Caco-2 (cell line): ENCODE data around the gene TAF4B. TPM values are rescaled to one million over a fixed set of nuclear protein-coding genes. Genes with fewer than 3 reads are reported as not detected.

Source experiments
- BruUV-seq: library from RNA; stranded (reverse); fragments of 400-500 nt; replicated peaks from 2 replicates; lab custom pipeline; 2021; lab: Mats Ljungman, UMichigan
- CTCF ChIA-PET: fragments of 300-600 bp; sonication (Branson Sonifier 250); formaldehyde crosslinking; loops from one replicate; lab custom pipeline; 2022; ENCODE audit warnings: antibody characterized with exemption; lab: Charles Lee
- POLR2A ChIA-PET: fragments of 300-600 bp; sonication (Branson Sonifier 250); formaldehyde crosslinking; loops from one replicate; lab custom pipeline; 2022; ENCODE audit warnings: antibody characterized with exemption; lab: Charles Lee
- DNase-seq, 2 experiments: peaks; one replicate each; pipeline versions ENCODE4 v3.0.0 to v3.0.0-alpha.2; 2020 to 2022
- H3K27me3 ChIP-seq: replicated peaks from 2 replicates; pipeline ENCODE4 v1.6.0; 2011; ENCODE audit warnings: low read length; ENCODE audit not compliant: control insufficient read depth, insufficient read depth
- H3K36me3 ChIP-seq: 2 replicates; pipeline ENCODE4 v1.5.1; 2011; ENCODE audit warnings: low read length; ENCODE audit not compliant: control insufficient read depth, insufficient read depth
- H3K4me1 ChIP-seq: fragments of 250-450 bp; sonication (Bioruptor Pico); 2 replicates; pipeline ENCODE4 v1.5.1; 2020; ENCODE audit warnings: mild to moderate bottlenecking
- H3K4me3 ChIP-seq: 2 replicates; pipeline ENCODE4 v1.5.1; 2011; ENCODE audit warnings: low read depth, mild to moderate bottlenecking, control low read depth, low read length
- H3K9me3 ChIP-seq: fragments of 250-450 bp; sonication (Bioruptor Pico); 2 replicates; pipeline ENCODE4 v1.5.1; 2020; ENCODE audit warnings: mild to moderate bottlenecking, moderate library complexity
- H3K27ac Mint-ChIP-seq: one replicate; pipeline ENCODE4 v1.8.0; 2022; ENCODE audit warnings: mixed read lengths; ENCODE audit not compliant: unreplicated experiment
- H3K27me3 Mint-ChIP-seq: one replicate; pipeline ENCODE4 v1.8.0; 2022; ENCODE audit warnings: mixed read lengths; ENCODE audit not compliant: insufficient read depth, unreplicated experiment
- H3K36me3 Mint-ChIP-seq: one replicate; pipeline ENCODE4 v1.8.0; 2022; ENCODE audit warnings: mild to moderate bottlenecking, mixed read lengths; ENCODE audit not compliant: insufficient read depth, unreplicated experiment
- H3K4me1 Mint-ChIP-seq: one replicate; pipeline ENCODE4 v1.8.0; 2022; ENCODE audit warnings: low read depth, mixed read lengths; ENCODE audit not compliant: unreplicated experiment
- H3K4me3 Mint-ChIP-seq: one replicate; pipeline ENCODE4 v1.8.0; 2022; ENCODE audit warnings: mild to moderate bottlenecking, moderate library complexity, mixed read lengths; ENCODE audit not compliant: unreplicated experiment
- H3K9me3 Mint-ChIP-seq: one replicate; pipeline ENCODE4 v1.8.0; 2022; ENCODE audit warnings: mixed read lengths; ENCODE audit not compliant: unreplicated experiment
- intact Hi-C: fragments of 100-400 bp; cut with micrococcal nuclease; formaldehyde crosslinking; loops from one replicate; pipeline ENCODE4 v1.10.0; 2022; ENCODE audit not compliant: unreplicated experiment
- total RNA-seq: library from RNA; stranded (reverse); gene quantifications from 2 replicates; pipeline ENCODE4 v1.2.3, GENCODE V29; 2022
- TF ChIP-seq, protein P1 (sequence below), 2 experiments: fragments of 200-600 bp in 1 of 2; IDR thresholded peaks; 1 replicate in 1 of 2; 2 replicates in 1 of 2; pipeline versions ENCODE4 v1.5.1 to v1.8.0; 2011 to 2022; ENCODE audit warnings: antibody characterized with exemption in 1 of 2, control low read depth in 1 of 2, inconsistent platforms in 1 of 2, low read depth in 1 of 2, low read length in 1 of 2, mild to moderate bottlenecking in 1 of 2, moderate library complexity in 1 of 2; ENCODE audit not compliant: insufficient read depth in 1 of 2, severe bottlenecking in 1 of 2, unreplicated experiment in 1 of 2

Gene TAF4B
- total RNA-seq, 1 experiment from 2014 or later: 2.6 TPM

DNA sequence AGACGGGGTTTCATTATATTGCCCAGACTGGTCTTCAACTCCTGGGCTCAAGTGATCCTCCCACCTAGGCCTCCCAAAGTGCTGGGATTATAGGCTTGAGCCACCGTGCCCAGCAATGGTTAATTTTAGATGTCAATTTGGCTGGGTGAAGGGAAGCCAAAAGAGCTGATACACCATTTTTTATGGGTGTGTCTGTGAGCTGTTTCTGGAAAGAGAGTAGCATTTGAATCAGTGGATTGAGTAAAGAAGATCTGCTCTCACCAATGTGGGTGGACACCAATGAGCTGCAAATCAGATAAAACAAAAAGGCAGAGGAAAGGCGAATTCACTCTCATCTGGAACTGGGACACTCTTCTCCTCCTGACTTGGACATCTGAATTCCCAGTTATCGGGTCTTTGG is 16.1 kb upstream of the TAF4B start:
- DNase-seq: no peak
- H3K36me3 Mint-ChIP-seq: no peaks in the 10 kb centered on the region
- no peaks in the 10 kb centered on the region for H3K36me3 ChIP-seq
- no TSS peak for BruUV-seq
- H3K27me3 ChIP-seq: no peaks in the 10 kb centered on the region
- no peaks in the 10 kb centered on the region for H3K4me1 ChIP-seq
- intact Hi-C loops: no loop called here
- no peaks in the 10 kb centered on the region for H3K27me3 Mint-ChIP-seq
- H3K4me1 Mint-ChIP-seq: no peaks in the 10 kb centered on the region
- no peaks in the 10 kb centered on the region for H3K9me3 ChIP-seq
- TF ChIP-seq, protein P1, sequence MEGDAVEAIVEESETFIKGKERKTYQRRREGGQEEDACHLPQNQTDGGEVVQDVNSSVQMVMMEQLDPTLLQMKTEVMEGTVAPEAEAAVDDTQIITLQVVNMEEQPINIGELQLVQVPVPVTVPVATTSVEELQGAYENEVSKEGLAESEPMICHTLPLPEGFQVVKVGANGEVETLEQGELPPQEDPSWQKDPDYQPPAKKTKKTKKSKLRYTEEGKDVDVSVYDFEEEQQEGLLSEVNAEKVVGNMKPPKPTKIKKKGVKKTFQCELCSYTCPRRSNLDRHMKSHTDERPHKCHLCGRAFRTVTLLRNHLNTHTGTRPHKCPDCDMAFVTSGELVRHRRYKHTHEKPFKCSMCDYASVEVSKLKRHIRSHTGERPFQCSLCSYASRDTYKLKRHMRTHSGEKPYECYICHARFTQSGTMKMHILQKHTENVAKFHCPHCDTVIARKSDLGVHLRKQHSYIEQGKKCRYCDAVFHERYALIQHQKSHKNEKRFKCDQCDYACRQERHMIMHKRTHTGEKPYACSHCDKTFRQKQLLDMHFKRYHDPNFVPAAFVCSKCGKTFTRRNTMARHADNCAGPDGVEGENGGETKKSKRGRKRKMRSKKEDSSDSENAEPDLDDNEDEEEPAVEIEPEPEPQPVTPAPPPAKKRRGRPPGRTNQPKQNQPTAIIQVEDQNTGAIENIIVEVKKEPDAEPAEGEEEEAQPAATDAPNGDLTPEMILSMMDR (IDR thresholded peaks at IDR 0.05; ENCODE audit: insufficient read depth in 1 of 2, low read depth in 1 of 2, low read length in 1 of 2, severe bottlenecking in 1 of 2, unreplicated experiment in 1 of 2): no peak
- H3K4me3 ChIP-seq: no peak overlapping the region
- H3K4me3 Mint-ChIP-seq: no peak overlapping the region
- H3K27ac Mint-ChIP-seq: no peak overlapping the region
- H3K9me3 Mint-ChIP-seq: no peaks in the 10 kb centered on the region
- ChIA-PET POLR2A (no interaction called here), CTCF (no interaction called here)

DNA sequence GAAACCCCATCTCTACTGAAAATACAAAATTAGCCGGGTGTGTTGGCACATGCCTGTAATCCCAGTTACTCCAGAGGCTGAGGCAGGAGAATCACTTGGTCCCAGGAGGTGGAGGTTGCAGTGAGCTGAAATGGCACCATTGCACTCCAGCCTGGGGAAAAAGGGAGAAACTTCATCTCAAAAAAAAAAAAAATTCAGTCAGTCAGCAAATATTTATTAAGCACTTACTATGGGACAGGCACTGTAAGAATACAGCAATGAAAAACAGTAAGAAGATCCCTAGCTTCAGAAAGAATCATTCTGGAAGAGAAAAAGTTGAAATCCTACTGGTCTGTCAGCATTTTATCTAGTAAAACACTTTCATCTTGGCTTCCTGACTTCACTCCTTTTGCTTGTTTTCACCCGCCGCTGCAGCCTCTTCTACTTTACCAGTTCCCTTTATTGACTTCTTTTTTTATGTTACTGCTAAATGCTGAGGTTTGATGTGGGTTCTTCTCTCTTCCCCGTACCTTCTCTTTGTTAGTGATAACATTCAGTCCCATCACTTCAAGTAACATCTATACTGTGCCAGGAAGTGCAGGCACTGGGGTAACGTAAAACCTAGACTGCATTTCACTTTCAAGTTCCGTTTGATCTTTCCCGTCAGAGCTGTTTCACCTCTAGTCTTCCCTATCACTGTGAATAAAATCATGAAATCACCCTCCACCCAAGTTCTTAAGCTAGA is 10.8 kb upstream of the TAF4B start:
- Mint-ChIP-seq H3K27ac (no peak overlapping the region), H3K4me3 (no peak overlapping the region), H3K36me3 (no peaks in the 10 kb centered on the region), H3K9me3 (no peaks in the 10 kb centered on the region), H3K27me3 (peaks cover 3% of the 10 kb centered on the region), H3K4me1 (no peaks in the 10 kb centered on the region)
- Histone ChIP-seq H3K9me3 (no peaks in the 10 kb centered on the region), H3K4me3 (no peak overlapping the region), H3K27me3 (no peaks in the 10 kb centered on the region), H3K4me1 (no peaks in the 10 kb centered on the region), H3K36me3 (no peaks in the 10 kb centered on the region)
- intact Hi-C loops: no loop called here
- ChIA-PET CTCF (no interaction called here), POLR2A (no interaction called here)
- TF ChIP-seq, protein P1 (IDR thresholded peaks at IDR 0.05; ENCODE audit: insufficient read depth in 1 of 2, low read depth in 1 of 2, low read length in 1 of 2, severe bottlenecking in 1 of 2, unreplicated experiment in 1 of 2): no peak
- BruUV-seq: no TSS peak
- DNase-seq: no peak

GRCh38 chr18:26225022-26225693 is 1.1 kb upstream of the TAF4B start:
- intact Hi-C loops: no loop called here
- no peak for DNase-seq
- no peaks in the 10 kb centered on the region for H3K36me3 ChIP-seq
- Mint-ChIP-seq H3K4me1 (no peaks in the 10 kb centered on the region), H3K9me3 (no peaks in the 10 kb centered on the region), H3K36me3 (no peaks in the 10 kb centered on the region), H3K27ac (no peak overlapping the region), H3K27me3 (peaks cover 10% of the 10 kb centered on the region), H3K4me3 (peak overlapping the region; percentile 80)
- CTCF ChIA-PET: no interaction called here
- TF ChIP-seq, protein P1 (IDR thresholded peaks at IDR 0.05; ENCODE audit: insufficient read depth in 1 of 2, low read depth in 1 of 2, low read length in 1 of 2, severe bottlenecking in 1 of 2, unreplicated experiment in 1 of 2): no peak
- H3K9me3 ChIP-seq: no peaks in the 10 kb centered on the region
- POLR2A ChIA-PET: no interaction called here
- no peaks in the 10 kb centered on the region for H3K27me3 ChIP-seq
- no TSS peak for BruUV-seq
- H3K4me3 ChIP-seq: no peak overlapping the region; the same call in 1 of the 2 replicates
- no peaks in the 10 kb centered on the region for H3K4me1 ChIP-seq
